Stimulated activated memory B cell treated with anti-CD40 and anti-IgM and Interleukin-4, amounts not matched to agents 10 μg/mL and 1 μg/mL and 100 μg/mL, for 72 hours (primary cell): ENCODE data around the gene CAMK2A.

Experiments used
- ATAC-seq: fragments of 150-1000 bp; cut with Tn5 transposase; 2 replicates; pipeline ENCODE4 v1.10.0; 2021
- H3K27ac Mint-ChIP-seq: one replicate; pipeline ENCODE4 v1.8.0; 2022; ENCODE audit warnings: mild to moderate bottlenecking, mixed read lengths
- H3K27me3 Mint-ChIP-seq: one replicate; pipeline ENCODE4 v1.8.0; 2022; ENCODE audit warnings: mixed read lengths
- H3K36me3 Mint-ChIP-seq: one replicate; pipeline ENCODE4 v1.8.0; 2022; ENCODE audit warnings: mixed read lengths
- H3K4me1 Mint-ChIP-seq: one replicate; pipeline ENCODE4 v1.8.0; 2022; ENCODE audit warnings: mixed read lengths
- H3K4me3 Mint-ChIP-seq: one replicate; pipeline ENCODE4 v1.8.0; 2022; ENCODE audit warnings: mild to moderate bottlenecking, moderate library complexity, mixed read lengths
- H3K9me3 Mint-ChIP-seq: one replicate; pipeline ENCODE4 v1.8.0; 2022; ENCODE audit warnings: mixed read lengths

Gene CAMK2A

DNA sequence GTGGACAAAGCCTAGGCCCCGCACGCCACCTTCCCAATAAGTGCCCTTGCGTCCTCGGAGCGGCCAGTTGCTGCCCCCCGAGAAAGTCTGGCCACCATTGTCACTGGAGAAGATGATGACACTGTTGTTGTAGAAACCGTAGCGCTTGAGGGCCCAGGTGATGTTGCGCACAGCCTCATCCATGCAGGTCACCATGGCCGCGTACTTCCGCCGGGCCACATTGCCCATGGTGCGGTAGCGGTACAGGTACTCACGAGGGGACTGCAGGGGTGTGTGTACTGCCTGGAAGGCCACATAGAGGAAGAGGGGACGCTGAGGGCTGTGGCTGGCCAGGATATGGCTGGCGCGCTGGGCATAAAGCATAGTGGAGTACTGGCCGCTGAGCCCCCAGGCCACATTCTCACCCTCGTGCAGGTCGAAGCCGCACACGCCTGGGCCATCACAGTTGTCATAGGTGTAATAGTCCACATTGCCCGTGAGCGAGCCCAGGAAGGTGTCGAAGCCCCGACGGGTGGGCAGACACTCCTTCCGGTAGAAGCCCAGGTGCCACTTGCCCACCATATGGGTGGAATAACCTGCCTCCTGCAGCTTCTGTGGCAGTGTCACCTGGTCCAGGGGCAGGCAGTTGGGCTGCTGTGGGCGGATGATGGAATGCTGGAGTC, 8.5 kb upstream of the CAMK2A start:
- Mint-ChIP-seq H3K9me3 (no peaks in the 10 kb centered on the region), H3K27me3 (peaks cover 37% of the 10 kb centered on the region), H3K4me3 (no peak overlapping the region), H3K27ac (no peak overlapping the region), H3K36me3 (no peaks in the 10 kb centered on the region), H3K4me1 (no peaks in the 10 kb centered on the region)
- no peak for ATAC-seq

DNA sequence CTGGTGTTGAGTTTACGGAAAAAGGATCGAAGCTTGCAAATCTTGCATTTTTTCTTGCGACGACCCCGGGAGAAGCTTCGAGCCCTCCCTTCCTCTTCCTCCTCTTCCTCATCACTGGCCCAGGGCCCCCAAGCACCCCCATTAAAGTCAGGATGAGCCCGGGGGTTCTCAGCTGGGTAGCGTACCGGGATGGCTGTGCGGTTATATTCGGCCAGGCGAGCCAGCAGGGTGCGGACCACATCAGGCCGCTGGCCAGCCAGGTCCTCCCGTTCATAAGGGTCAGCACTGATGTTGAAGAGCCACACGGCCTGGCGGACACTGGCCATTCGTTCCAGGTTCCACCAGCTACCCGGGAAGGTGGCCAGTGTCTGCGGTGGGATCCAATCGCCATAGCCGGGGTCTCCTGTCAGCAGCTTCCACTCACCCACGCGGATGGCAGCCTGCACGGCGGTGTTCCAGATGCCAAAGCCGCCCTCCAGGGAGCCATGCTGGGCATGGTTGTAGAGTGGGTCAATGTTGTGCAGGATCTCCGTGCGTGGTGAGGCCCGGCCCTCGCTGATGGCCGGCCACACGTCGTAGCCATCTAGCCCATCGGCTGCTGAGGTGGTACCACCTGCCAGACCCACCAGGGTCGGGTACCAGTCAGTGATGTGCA, 7.8 kb upstream of the CAMK2A start:
- Mint-ChIP-seq H3K9me3 (no peaks in the 10 kb centered on the region), H3K36me3 (no peaks in the 10 kb centered on the region), H3K27ac (no peak overlapping the region), H3K4me3 (no peak overlapping the region), H3K27me3 (peaks cover 31% of the 10 kb centered on the region), H3K4me1 (no peaks in the 10 kb centered on the region)
- no peak for ATAC-seq

DNA sequence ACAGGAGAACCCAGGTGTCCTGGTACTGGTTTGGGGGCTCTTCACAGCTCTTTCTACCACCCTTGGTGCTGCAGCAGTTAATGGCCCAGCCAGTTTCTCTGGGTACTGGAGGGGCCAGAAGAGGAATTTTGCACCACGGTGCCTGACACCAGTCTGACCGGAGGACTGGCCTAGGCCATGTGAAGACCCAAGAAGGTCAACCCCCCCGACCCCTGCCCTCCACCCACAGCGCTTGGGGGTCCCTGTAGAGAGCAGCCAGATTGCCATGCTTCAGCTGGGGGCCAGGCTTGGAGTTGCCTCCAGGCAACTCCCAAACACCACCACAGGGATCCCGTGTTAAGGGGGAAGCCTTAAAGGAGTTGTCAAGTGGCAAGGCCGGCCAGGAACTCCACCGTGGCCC, 6.9 kb upstream of the CAMK2A start:
- peaks cover 27% of the 10 kb centered on the region for H3K27me3 Mint-ChIP-seq
- no peaks in the 10 kb centered on the region for H3K36me3 Mint-ChIP-seq
- no peaks in the 10 kb centered on the region for H3K4me1 Mint-ChIP-seq
- peak; percentile 35 for ATAC-seq
- no peaks in the 10 kb centered on the region for H3K9me3 Mint-ChIP-seq
- H3K4me3 Mint-ChIP-seq = no peak overlapping the region
- H3K27ac Mint-ChIP-seq = no peak overlapping the region

DNA sequence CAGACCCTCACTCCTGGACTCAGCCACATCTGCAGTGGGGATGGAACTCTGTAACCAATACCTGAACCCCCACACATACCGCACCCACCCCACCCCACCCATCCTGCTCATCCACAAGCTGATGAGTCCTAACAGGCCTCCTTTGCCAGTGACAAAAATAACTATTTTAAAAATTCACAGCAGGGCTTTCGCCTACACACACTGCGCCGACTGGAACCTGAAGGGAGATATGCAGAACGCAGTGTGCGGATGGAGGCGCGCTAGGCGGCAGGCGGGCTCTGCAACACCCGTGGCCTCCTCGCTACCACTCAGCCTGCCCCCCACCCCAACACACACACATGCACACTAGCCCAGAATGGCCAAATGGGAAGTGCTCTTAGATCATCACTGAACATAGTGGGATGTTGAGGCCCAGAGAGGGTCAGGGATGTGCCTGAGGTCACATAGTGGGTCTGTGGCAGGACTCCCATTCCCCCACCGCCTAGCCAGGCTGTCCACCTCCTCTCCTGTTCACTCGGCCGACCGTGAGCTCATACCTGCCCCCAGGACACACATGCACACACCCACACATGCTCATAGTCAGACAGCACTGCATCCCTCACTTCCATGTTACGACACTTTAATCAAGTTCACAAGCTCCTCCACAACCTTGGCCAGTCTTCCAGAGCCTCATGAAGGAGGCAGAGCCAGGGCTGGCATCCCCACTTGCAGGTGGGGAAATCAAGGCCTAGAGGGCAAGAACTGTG, 6.3 kb upstream of the CAMK2A start:
- no peaks in the 10 kb centered on the region for H3K36me3 Mint-ChIP-seq
- no peak for ATAC-seq
- no peaks in the 10 kb centered on the region for H3K9me3 Mint-ChIP-seq
- no peak overlapping the region for H3K4me3 Mint-ChIP-seq
- no peaks in the 10 kb centered on the region for H3K4me1 Mint-ChIP-seq
- H3K27ac Mint-ChIP-seq = no peak overlapping the region
- H3K27me3 Mint-ChIP-seq = peaks cover 21% of the 10 kb centered on the region

DNA sequence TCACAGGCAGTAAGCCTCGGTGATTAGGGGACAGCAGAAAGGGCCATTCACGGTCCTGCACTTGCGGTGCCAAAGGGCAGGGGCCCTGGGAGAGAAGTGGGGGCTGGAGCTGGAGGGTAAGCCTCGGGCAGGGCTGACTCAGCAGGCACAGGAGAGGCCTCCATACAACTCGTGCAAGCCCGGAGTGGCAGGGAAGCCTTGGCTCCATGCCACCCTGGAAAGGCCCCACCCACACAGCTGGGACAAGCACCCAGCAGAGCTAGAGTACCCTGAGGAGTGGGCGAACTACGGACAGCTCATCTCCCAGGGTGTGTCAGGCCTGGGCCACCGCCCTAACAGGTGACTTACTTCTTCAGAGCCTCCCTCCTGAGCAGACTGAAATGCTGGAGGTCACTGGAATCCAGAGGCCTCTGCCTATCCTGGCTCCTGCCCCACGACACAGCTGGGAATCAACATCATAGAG, 5.6 kb upstream of the CAMK2A start:
- Mint-ChIP-seq H3K4me3 (no peak overlapping the region), H3K27me3 (peaks cover 19% of the 10 kb centered on the region), H3K4me1 (no peaks in the 10 kb centered on the region), H3K27ac (no peak overlapping the region), H3K9me3 (no peaks in the 10 kb centered on the region), H3K36me3 (no peaks in the 10 kb centered on the region)
- no peak for ATAC-seq

DNA sequence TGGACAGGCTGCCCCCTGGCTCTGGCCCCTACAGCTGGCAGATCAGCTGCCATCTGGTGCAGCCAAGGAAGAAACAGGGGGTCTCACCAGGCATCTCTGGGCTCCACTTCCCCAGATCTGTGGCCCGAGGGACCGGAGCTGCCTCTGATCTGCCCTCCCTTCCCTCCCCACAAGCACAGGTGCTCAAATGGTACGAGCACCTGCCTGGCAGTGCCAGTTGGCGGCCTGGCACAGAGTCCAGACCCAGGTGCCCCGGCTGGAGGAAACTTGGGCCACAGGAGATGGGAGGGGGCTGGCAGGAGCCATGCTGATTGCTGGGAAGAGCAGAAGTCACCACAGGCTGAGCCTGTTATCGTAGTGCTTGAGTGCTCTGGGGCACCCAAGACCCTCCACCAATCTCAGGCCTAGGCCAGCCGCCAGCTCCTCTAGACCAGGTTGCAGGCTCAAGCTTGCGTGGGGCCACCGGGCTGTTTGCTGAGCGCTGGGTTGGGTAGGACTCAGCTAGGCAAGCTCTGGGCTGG, 5.0 kb upstream of the CAMK2A start:
- Mint-ChIP-seq H3K4me1 (no peaks in the 10 kb centered on the region), H3K36me3 (no peaks in the 10 kb centered on the region), H3K27ac (no peak overlapping the region), H3K4me3 (no peak overlapping the region), H3K9me3 (no peaks in the 10 kb centered on the region), H3K27me3 (peaks cover 19% of the 10 kb centered on the region)
- ATAC-seq = no peak

DNA sequence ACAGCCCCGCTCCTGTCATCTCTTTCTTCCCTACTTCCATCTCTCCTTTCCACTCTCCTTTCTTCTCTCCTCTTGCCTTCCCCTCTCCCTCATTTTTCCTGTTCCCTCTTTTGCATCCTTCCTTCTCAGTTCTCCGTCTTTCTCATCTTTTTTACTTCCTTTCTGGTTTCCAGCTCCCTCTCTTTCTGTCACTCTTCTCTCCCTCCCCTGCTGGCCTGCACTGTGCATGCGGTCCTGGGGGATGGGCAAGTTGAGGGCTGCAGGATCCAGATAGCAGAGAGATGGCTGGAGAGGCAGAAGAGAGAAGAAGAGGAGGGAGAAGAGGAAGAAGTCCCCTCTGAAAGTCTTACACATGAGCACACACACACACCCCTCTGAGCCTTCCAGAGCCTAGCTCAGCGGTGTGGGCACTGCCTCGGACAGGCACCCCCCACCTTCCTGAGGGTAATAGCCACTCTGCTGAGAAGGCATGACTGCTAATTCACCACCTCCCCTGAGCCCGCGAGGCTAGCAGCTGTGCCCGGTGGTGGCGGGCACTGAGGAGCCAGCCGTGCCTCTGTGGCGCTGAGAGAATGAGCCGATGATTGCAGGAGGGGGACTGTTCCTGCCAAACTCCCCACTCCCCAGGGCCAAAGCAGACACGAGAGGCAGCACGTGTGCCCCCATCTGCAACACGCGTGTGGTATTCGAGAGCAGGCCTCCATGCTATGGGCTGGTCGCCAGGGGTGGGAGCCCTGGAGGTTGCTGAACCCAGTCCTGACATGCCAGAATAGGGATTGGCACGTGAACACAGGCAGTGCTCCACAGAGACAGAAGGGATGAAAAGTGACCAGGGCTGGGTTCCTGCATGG, 3.7 kb upstream of the CAMK2A start:
- Mint-ChIP-seq H3K27me3 (peaks cover 20% of the 10 kb centered on the region), H3K36me3 (no peaks in the 10 kb centered on the region), H3K4me1 (no peaks in the 10 kb centered on the region), H3K9me3 (no peaks in the 10 kb centered on the region), H3K27ac (no peak overlapping the region), H3K4me3 (no peak overlapping the region)
- no peak for ATAC-seq

DNA sequence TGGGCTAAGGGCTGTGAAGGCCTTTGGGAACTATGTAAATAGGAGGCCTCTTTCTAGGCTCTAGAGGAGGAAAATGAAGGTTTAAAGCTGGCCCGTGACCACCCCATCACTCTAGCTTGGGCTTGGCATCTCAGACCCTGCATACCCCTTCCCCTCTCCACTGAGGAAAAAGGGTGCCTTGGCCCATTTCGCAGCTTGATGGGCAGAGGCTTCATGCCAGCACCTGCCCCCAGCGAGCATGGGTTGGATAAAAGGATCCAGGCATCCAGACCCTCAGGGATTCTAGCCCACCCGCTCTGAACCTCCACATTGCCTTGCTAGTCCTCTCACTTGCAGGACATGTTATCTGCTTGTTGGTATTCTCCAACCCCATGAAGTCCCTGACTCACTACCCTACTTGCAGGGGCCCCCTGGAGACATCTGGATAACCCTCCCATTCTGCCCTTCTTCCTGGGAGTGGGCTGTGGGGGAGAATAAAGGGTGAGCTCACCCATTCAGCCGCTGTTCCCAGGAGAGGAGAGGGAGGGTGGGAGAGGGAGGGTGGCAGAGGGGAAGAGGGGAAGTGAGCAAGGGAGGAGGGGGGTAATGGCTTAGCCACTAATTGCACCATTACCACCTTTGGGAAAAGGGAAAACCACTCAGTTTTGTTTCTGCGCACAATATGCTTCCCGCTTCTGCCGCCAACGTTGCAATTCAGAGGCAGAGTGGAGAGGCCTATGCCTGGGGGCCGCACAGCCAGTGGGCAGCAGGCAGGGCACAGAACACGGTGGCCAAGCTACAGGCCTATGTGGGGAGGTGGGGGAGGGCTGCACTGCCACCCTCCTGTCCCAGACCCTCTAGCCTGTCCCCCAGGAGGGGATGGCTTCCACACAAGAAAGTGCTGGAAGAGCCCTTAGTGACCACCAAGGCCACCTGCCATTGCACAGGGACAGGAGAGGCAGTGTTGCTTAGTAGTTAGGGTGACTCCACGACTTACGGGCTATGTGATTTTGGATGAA, 2.1 kb upstream of the CAMK2A start:
- Mint-ChIP-seq H3K4me1 (no peaks in the 10 kb centered on the region), H3K9me3 (no peaks in the 10 kb centered on the region), H3K36me3 (no peaks in the 10 kb centered on the region), H3K27ac (no peak overlapping the region), H3K27me3 (peaks cover 14% of the 10 kb centered on the region), H3K4me3 (no peak overlapping the region)
- no peak for ATAC-seq

DNA sequence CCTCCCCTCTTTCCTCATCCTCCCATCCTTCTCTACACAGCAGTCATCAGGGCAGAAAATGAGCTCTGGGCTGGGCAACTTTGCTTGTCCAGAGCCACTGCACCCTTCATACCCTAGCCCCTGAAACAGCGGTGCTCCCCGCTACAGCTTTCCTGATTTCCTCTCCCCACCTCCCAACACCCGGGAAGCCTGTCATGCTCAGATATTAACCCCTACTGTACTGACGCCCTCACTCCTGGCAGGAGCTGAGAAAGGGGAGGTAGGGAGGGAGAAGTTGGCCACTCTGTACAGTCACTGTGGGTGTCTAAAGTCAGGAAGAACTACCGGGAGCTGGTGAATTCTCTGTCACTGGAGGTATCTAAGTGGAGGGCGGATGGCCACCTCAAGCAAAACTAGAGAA, 782 bp downstream of the CAMK2A start:
- no peak overlapping the region for H3K27ac Mint-ChIP-seq
- no peaks in the 10 kb centered on the region for H3K4me1 Mint-ChIP-seq
- H3K27me3 Mint-ChIP-seq = peaks cover 14% of the 10 kb centered on the region
- no peaks in the 10 kb centered on the region for H3K9me3 Mint-ChIP-seq
- H3K36me3 Mint-ChIP-seq = no peaks in the 10 kb centered on the region
- ATAC-seq = no peak
- H3K4me3 Mint-ChIP-seq = no peak overlapping the region

DNA sequence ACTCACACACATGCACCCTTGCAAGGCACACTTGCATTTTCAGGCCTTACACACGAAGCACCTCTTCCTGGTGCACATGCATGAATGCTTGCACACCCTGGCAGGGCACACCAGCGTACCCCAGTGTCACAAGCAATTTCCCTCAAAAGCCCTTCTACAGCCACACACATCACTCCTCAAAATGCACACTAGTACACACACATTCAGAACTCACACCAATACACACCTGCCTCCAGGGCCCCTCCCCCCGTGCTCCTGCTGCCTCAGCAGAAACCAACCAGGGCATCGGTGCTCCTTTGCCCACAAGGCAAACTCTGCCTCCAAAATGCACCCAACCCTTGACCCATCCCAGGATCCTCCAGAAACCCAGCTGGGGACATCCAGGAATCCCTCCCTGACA, 1.2 kb downstream of the CAMK2A start:
- Mint-ChIP-seq H3K4me1 (no peaks in the 10 kb centered on the region), H3K36me3 (no peaks in the 10 kb centered on the region), H3K4me3 (no peak overlapping the region), H3K27me3 (peaks cover 14% of the 10 kb centered on the region), H3K9me3 (no peaks in the 10 kb centered on the region), H3K27ac (no peak overlapping the region)
- no peak for ATAC-seq

DNA sequence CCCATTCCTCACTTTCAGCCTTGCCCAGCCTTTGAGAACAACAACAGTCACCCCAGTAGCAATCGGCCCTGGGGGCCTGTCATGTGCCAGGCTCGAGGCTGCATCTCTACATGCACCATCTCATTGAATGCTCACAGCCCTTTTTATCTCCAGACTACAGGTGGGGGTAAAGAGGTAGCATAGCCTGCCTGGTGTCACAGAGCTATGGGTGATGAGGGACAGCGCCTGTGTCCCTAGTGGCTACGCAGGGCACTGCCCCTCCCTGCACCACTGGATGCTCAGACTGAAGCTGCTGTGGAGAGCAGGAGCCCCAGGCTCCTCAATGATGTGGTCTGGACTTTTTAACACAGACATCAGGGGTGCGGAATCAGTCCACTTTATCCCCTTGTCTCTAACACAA, 2.8 kb downstream of the CAMK2A start:
- Mint-ChIP-seq H3K9me3 (no peaks in the 10 kb centered on the region), H3K4me3 (no peak overlapping the region), H3K36me3 (no peaks in the 10 kb centered on the region), H3K27me3 (peaks cover 14% of the 10 kb centered on the region), H3K27ac (no peak overlapping the region), H3K4me1 (no peaks in the 10 kb centered on the region)
- ATAC-seq = peak; percentile 13

DNA sequence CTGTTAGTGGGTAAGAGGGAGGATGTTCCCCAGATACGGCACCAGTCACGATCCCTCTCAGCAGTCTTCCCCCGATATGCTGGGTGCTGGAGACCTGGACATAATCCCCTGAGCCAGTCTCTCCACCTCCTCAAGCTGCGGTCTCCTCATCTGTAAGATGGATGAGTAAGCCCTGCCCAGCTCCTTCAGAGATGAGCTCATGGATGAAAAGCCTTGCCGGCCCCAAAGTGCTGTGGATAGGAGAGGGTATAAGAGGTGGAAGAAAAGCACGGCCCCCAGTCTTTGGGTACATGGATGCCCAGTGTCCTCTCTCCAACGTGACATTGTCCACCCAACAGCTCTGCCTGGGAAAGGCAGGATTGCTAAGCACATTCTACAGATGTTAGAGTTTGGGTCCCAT, 4.5 kb downstream of the CAMK2A start:
- peaks cover 18% of the 10 kb centered on the region for H3K27me3 Mint-ChIP-seq
- ATAC-seq = no peak
- H3K27ac Mint-ChIP-seq = no peak overlapping the region

DNA sequence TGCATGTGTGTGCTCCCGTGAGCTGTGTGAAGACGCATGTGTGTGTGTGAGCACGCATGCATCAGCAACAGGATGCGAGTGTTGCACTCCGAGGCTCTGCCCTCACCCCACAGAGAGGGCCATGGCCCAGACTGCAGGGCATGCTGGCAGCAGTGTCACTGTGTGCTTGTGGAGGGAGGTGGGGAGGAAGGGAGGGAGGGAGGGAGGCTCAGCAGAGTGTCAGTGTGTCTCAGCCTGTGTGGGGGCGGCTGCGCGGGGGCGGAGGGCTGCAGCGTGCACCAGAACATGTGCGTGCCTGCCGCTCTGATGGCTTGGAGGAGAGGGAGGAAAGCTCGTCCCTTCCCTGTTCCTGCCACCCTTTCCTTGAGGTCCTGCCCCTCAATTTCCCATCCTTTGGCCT, 5.3 kb downstream of the CAMK2A start:
- peaks cover 18% of the 10 kb centered on the region for H3K27me3 Mint-ChIP-seq
- no peak for ATAC-seq
- H3K9me3 Mint-ChIP-seq = no peaks in the 10 kb centered on the region
- H3K4me3 Mint-ChIP-seq = no peak overlapping the region
- no peaks in the 10 kb centered on the region for H3K4me1 Mint-ChIP-seq
- H3K27ac Mint-ChIP-seq = no peak overlapping the region
- H3K36me3 Mint-ChIP-seq = no peaks in the 10 kb centered on the region

More for the DNA sequence above, 4.5 kb downstream of the CAMK2A start:
- no peaks in the 10 kb centered on the region for H3K4me1 Mint-ChIP-seq
- no peaks in the 10 kb centered on the region for H3K9me3 Mint-ChIP-seq
- no peaks in the 10 kb centered on the region for H3K36me3 Mint-ChIP-seq
- H3K4me3 Mint-ChIP-seq = no peak overlapping the region

DNA sequence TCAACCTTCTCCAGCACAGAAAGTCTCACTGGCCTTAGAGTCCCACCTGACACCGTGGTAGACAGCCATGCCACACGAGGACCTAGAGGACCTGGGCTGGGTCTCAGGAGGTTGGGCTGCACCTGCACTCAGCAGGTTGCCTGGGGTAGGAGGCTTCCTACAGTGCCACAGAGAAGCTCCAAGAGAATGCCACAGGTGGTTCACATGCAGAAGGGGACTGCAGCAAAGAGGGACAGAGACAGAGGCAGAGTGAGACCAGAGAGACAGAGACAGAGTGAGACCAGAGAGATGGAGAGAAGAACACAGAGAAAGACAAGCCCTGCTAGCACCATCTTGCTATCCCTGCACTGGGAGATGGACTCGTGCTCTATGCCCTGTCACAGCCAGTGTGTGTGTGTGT, 5.7 kb downstream of the CAMK2A start:
- Mint-ChIP-seq H3K9me3 (no peaks in the 10 kb centered on the region), H3K27ac (no peak overlapping the region)

More for the DNA sequence above, 5.7 kb downstream of the CAMK2A start:
- Mint-ChIP-seq H3K4me1 (no peaks in the 10 kb centered on the region), H3K36me3 (no peaks in the 10 kb centered on the region), H3K27me3 (peaks cover 21% of the 10 kb centered on the region), H3K4me3 (no peak overlapping the region)
- ATAC-seq = no peak
